ENCODE measurements around the gene VIPR2.
"Not testable (repeated sequence)": the region's sequence is repeated elsewhere in the genome, so short reads cannot be mapped to it uniquely, and the experiment has no call there.

Gene VIPR2

DNA sequence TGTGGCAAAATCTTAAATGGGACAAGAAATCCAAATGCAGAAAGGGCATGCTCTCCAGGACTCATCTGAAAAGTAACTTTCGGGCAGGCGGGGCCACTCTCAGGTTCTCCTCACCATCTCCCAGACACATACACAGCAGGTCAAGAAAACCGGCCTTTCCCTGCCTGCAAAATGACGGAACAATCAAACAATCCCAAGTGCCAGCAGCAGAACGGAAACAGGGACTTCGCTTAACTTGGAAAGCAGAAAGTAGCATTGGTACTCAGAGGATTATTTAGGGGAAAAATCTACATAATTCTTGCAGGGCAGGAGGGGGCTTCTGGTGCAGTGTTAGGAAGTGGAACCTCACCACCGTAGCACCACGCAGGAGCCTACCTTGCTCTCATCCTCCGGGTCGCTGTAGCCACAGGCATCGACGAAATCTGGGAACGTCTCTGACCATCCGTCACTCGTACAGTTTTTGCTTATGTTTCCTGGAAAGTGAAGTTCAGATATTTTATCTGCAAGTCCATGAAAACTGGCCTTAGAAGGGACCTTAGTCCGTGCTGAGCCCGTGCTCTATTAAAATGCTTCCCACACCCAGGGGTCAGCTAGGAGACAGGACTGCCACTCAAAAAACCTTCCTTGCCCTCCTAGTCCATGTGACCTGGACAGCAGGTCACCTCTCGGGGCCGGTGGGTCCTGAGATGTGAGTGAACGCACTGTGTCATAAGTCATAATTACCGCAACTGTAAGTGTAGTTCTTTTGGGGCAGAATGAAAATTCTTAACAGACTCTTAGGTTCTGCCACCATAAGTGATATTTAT, 41.1 kb downstream of the VIPR2 start:
- DNase-seq = no peak

DNA sequence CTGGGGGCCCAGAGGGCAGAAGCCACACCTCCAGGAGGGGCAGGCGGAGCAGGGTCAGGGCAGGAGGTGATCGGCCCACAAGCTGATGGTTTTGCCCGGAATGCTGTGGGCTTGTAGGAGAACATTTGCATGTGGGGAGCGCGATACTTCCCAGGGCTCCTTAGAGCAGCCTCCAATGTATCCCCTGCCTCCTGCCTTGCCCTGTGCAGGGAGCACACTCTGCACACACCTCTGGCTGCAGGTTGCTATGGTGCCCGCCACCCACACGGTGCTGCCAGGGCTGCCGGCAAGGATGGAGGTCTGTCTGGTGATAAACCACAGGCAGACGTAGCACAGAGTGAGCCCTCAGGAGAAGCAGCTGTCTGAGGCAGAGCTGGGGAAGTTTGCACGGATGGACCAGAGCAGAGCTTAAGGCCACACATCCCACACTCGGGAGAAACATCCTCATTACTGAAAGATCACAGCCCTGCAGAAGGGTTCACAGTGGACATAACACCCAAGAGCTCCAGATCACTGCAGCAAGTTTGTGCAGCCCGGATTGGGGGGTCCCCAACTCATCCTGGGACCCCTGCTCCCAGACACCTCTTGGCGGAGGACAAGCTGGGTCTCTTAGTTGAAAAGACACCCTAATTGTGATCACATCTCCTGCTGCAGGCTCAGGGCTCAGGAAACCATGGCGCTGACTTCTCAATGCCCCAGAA, 41.8 kb downstream of the VIPR2 start:
- no peak for DNase-seq

DNA sequence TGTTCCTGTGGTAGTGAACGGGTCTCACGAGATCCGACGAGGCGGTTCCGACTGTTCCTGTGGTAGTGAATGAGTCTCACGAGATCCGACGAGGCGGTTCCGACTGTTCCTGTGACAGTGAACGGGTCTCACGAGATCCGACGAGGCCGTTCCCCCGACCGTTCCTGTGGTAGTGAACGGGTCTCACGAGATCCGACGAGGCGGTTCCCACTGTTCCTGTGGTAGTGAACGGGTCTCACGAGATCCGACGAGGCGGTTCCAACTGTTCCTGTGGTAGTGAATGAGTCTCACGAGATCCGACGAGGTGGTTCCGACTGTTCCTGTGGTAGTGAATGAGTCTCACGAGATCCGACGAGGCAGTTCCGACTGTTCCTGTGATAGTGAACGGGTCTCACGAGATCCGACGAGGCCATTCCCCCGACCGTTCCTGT, 43.0 kb downstream of the VIPR2 start:
- DNase-seq = not testable (repeated sequence)

DNA sequence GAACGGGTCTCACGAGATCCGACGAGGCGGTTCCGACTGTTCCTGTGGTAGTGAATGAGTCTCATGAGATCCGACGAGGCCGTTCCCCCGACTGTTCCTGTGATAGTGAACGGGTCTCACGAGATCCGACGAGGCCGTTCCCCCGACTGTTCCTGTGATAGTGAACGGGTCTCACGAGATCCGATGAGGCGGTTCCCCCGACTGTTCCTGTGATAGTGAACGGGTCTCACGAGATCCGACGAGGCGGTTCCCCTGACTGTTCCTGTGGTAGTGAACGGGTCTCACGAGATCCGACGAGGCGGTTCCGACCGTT, 43.6 kb downstream of the VIPR2 start:
- DNase-seq = not testable (repeated sequence)

DNA sequence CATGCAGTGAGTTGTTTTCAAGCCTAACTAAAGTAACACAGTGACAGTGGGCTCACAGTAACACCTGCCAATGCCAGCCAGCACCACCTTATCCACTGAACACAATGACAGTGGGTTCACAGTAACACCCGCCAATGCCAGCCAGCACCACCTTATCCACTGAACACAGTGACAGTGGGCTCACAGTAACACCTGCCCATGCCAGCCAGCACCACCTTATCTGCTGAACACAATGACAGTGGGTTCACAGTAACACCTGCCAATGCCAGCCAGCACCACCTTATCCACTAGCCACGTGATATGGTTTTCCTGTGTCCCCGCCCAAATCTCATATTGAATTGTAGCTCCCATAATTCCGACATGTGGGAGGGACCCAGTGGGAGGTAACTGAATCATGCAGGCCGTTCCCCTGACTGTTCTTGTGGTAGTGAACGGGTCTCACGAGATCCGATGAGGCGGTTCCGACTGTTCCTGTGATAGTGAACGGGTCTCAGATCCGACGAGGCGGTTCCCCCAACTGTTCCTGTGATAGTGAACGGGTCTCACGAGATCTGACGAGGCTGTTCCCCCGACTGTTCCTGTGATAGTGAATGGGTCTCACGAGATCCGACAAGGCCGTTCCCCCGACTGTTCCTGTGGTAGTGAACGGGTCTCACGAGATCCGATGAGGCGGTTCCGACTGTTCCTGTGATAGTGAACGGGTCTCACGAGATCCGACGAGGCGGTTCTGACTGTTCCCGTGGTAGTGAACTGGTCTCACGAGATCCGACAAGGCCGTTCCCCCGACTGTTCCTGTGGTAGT, 44.2 kb downstream of the VIPR2 start:
- DNase-seq = not testable (repeated sequence)

DNA sequence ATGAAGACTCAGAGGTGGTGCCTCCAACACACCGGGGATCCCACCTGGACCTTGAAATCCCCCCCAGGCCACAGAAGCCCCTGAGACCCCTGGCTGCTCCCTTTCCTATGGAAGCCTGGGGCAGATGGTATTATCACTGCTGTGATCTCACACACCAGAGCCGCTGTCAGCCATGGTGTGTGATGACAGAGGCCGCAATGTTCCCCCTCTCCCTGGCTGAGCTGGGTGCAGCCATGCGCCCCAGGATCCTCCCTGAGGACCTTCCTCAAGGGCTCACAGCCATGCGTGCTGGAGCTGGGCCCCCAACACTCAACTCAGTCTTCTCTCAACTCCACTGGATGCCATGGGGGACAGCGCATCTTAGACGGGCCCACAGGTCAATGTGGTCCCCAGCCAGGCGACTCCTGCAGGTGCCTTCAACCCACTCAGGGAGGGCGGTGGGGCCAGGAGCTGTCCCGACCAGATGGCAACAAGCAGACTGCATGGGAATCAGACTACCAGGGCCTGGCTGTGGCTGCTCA, 44.9 kb downstream of the VIPR2 start:
- DNase-seq = no peak

DNA sequence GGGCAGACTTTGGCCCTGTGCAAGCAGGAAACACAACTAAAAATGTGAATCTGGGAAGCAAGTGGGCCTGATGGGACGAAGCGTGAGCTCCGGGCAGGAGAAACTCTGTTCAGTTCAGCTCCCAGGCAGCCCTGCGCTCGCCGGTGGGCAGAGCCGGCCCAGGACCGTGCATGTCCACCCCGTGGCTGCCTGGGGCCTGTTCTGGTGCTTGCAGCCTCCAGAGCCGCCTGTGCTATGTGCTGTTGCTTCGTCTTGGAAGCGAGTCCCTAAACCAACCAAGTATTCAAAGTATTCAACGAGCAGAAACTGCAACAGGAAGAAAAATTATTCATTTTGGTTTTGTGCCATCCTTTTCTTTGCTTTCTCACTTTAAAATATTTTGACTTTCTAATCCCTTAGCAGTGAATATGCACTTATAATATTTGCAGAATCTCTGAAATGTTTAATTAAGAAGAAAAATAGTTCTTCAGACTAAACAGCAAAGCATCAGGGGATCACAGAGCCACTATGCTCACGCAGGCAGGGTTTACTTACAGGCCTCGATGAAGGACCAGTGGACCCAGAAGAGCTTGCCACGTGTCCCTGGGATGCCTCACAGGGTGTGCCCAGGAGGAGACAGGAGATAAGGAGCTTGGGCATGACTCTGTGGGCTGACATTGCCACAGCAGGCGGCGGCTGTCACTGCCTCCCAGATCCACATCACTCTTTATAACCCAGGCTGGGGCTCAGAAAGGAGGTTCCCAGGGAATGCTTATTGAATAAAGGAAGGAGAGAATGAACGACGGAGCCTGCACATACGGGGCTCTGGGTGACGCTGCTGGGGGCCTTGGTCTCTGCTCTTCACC, 45.6 kb downstream of the VIPR2 start:
- DNase-seq = no peak

DNA sequence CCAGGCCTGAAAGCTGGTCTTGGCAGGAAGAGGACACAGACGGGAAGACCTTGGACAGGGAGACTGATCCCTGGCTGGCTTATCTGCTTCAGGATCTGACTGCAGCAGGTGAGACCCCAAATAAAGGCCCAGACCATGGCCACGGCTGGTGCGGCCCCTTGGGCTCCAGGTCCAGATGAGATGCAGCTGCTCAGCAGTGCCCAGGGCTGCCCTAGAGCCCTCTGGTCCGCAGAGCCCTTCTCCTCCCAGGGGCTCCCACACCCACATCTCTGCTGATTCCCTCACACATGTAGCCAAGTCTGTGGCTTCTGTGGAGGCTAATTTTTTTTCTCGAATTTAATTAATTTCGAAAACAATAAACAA, 46.3 kb downstream of the VIPR2 start:
- no peak for DNase-seq

DNA sequence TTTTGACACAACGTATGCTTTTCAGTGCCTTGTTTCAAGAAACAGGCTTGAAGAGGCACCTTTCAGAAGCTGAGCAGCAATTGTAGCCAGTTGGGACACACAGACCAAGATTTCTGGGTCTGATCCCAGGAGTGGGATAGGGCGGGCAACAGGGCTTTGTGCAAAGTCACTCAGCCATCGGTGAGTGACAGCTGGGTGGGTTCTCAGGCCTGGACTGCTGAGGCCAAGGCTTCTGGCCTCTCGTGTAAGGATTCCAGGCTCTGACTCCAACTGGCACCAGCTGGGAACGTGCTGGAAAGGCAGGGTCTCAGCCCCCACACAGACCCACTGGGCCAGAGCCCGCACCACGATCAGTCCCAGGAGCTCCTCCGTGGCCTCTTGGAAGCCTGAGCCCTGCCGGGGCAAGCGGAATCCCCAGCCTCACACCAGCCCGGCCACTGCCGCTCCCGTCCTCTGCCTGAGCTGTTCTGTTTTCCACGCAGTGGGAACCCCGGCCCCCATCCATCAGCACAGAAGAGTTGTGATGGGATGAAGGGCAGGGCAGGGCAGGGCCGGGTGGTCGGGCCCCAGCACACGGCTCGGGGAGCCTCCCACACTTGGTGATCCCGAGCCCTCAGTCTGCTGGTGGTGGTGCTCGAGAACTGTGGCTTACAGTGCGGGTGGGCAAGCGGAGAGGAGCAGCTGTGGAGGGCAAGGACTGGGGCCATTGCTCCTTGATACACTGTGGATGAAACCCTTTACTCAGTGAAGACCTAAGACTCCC, 46.8 kb downstream of the VIPR2 start:
- no peak for DNase-seq

DNA sequence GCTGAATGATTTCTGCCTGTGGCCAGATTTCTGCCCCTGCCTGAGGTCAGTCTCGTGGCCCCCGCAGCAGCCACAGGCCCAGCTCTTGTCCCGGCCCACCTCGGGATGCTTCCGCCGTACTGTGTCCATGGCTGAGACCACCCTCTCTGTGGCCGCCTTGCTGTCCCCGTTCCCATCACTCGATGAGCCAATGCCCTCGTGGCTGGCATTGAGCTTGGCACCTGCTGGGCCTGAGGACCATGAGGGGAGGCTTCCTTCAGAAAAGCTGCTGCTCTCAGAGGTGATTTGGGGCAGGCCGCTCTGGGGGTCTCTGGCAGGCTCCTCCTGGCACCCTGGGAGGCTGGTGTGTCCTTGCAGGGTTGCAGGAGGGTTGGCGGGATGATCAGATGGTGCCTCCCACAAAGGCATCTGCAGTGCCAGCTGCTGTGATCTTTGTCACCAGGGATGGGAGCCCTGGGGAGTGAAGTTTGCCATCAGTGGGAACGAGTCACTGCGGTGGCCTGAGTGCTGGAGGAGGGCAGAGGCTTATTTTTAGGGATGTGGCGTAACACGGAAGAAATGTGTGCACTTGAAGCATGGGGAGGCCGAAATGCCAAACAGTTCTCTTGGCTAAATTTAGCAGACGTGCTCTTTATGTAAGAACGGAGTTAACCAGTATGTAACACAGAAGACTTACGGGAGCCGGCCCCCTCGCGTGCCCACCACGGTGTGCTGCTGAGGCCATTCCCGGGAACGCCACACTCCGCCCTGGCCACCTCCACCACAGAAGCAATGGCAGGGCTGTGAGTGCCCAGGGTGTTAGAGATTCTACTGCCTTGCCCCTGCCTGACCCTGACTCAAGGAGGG, 47.7 kb downstream of the VIPR2 start:
- DNase-seq = no peak

DNA sequence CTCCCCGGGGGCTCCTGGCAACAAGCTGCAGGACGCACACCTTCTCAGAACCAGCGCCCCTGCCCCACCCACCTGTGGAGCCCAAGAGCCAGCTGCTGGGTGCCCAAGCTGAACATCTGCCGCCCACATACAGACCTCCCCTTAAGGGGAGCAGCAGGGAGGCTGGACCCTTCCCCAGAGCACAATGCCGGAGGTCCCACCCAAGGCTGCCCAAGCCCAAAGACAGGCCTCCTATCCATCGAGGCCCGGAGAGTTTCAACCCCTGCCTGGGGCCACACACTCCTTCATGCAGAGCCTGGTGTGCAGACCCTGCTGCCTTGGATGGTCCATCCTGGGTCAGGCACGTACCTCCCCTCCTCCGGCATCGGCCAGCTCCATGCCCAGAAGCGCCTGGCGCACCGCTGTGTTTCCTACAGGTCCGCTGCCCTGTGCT, 48.7 kb downstream of the VIPR2 start:
- DNase-seq = no peak

DNA sequence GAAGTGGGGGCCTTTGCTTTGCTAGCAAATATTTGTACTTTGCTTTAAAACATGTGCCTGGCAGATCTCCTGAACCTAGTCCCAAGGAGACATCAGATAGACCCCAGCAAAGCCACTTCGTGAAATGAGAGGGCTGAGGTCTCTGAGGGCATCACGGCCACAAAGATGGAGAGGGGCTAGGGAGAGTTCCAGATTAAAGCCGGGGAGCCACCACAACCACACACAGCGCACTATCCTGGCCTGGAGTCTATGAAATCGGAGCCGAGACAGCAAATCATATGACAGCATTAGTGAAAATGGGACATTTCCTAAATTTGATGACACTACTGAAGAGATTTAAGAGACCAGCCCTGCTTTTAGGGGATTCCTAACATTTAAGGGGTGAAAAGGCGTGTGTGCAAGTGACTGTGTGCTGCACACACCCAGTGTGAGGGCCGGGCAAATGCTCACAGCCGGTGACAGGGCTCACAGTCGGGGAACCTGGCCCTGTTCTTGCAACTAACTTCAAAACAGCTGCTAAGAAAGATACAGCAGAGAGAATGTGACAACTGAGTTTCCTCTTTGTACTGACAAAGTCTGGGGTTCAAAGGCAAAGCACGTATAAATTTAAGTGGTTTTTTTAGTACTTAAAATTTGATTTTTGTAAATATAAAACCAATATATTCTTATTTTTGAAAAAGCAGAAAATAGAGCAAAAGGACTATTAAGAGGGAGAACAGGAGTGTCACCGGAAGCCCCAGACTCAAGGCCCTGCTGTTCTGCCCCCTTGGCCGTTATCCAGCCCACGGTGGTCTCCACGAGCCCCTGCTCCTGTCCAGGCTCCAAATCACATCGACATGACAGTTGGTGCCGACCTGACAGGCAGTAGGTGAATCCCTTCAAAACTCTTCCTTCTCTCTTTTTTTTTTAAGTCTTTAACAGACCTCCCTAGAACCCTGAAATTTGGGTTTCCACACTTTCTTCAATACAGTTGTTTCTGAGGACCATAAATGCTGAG, 49.5 kb downstream of the VIPR2 start:
- no peak for DNase-seq

DNA sequence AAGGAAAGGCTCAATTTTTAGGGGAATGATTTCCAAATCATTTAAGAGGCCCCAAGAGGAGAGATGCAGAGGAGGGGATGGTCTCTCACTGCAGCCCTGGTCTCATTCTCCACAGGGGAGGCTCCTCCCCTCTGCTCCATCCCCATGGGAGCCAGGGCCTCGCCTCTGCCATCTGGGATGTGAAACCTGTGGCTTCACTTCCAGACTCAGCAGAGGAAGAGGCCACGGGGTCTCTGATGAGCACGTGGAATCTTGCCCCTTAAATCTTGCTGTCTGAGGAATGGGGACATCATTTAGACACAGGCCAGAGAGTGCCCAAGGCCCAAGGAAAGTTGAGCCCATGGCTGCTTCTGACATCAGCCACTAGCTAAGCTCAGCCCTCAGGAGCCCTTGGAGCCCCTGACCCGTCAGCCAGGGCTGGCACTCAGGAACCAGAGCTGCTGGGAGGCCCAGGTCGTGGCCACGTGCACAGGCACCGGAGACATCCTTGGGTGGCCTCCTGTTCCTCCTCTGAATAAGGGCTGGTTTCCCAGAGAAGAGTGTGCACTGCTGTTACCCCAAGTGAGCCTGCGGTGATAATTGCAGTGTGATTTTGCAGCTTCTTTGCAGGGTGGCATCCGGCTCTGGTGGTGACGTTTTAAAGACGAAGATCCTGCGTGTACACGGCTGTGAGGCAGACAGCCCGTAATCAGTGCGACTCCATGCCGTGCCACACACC, 50.5 kb downstream of the VIPR2 start:
- DNase-seq = no peak

DNA sequence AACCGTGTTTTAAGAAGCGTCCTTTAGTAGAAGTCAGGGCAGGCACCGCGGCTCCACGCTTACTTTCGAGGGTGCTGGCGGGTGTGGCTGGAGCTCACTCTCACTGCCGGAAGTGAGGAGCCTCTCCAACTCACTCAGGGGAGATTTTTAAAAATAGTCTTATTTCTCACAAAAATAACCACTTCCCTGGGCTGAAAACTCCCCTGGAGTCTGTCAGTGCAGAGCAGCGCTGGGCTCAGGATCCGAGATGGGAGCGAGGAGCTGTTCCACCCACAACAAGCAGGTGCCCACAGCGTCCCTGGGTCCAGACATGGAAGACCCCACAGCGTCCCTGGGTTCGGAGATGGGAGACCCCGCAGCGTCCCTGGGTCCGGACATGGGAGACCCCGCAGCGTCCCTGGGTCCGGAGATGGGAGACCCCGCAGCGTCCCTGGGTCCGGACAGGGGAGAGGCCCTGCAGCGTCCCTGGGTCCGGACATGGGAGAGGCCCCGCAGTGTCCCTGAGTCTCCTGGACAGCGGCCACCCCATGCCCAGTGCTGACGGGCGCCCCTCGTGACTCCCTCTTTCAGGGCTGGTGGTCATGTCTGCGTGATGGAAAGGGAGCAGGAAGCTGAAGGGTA, 51.2 kb downstream of the VIPR2 start:
- DNase-seq = no peak

DNA sequence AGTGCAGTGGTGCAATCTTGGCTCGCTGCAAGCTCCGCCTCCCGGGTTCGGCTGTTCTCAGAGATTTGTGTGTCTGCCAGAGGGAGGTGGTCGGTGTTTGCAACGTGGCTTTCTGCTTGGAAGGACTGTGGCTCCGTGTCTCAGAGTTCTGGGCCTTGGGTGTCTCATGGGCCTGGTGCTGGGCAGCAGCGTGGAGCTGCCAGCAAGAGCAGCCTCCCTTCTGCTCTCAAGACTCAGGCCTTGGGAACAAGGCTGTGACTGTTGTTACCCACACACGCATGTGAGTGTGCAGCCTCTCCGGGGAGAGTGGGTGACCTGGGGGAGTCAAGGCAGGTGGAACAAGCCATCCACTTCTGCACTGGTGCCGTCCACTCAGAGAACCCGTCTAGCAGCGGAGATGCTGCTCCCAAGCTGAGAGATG, 52.0 kb downstream of the VIPR2 start:
- no peak for DNase-seq

DNA sequence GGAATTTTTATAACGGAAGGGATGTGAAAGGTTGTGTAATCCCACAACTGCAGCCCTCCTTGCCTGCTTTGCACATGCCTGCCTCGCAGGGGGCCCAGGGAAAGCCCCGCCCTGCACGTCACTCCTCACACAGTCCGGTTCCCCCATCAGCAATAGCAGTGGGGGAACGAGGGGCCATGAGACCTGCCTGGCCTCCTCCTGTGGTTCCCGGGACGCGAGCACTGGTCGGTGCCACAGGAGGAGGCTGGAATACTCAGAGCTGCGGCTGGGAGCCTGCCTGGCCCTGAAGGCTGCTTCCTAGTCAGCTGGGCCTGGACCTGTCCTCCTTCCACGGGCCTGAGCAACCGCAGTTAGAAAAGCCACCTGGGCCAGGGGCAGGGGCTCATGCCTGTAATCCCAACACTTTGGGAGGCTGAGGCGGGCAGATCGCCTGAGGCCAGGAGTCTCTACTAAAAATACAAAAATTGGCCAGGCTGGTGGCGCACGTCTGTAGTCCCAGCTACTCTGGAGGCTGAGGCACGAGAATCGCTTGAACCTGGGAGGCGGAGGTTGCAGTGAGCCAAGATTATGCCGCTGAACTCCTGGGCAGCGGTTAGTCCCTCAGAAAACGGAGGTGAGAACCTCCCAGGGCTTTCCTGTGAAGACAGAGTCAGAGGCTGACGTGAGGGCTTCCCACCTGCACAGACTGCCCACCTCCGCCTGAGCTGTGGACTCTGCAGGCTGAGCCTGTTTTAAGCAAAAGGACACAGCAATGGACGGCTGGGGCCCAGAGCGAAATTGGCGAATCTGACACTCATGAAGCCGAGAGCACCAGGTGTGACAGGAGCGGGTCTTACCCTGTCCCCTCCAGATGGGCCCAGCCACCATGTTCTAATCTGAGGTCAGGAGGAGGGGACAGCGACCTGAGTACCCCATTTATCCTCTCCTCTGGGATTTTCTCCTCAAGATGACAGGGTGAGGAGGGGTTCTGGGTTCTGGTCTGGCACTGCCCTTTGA, 52.9 kb downstream of the VIPR2 start:
- DNase-seq = no peak

DNA sequence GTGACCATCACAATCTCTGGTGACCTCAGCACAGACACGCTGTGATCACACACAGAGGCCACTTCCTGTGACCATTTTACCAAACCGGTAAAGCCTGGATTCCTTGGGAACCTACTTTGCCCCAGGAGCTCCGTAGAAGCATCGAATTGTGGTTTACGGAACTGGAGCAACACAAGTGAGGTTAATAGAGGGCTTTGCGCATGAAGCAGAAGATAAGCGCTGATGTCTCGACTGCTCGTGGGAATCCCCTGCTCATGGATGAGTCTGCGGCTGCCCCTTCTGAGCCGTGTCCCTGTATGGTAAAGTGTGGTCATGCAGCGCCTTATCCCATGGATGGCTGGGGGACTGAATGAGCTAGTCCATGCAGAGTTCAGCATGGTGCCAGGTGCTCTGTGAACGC, 53.6 kb downstream of the VIPR2 start:
- no peak for DNase-seq

All from activated CD8-positive, alpha-beta memory T cell treated with anti-CD3 and anti-CD28 coated beads for 24 hours (primary cell).